Measurements from ENCODE around the gene FNDC3A.

Gene FNDC3A

DNA sequence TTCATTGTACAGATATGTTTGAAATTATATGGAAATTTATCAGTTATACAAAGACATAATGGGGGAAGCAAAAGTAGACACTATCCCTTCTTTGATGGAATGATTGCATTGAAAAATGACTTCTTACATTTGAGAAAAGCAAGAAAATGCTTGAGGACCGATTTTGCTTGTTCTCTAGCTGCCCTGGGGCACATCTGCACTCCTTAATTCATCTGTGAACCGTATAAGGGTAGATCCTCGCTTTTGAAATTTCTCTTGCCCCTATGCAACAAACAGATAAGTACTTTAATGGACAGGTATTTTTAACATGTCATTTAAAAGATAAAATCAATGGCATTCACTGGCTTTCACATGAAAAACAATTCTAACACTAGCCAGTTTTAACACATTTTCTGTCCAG lies 230.9 kb downstream of the FNDC3A start:
- no peak overlapping the region for H3K4me3 ChIP-seq (replicated peaks; ENCODE audit: low read depth, low read length)
- TF ChIP-seq CTCF (IDR thresholded peaks at IDR 0.05; ENCODE audit: low read length, missing control alignments): no peak
- DNase-seq (ENCODE audit: low read depth): no peak

GRCh38 chr13:49208619-49209018 lies 232.9 kb downstream of the FNDC3A start:
- DNase-seq (ENCODE audit: low read depth): no peak
- H3K4me3 ChIP-seq (replicated peaks; ENCODE audit: low read depth, low read length): no peak overlapping the region
- no peak for TF ChIP-seq CTCF (IDR thresholded peaks at IDR 0.05; ENCODE audit: low read length, missing control alignments)

- no peak overlapping the region for H3K4me3 ChIP-seq (replicated peaks; ENCODE audit: low read depth, low read length)
- no peak for DNase-seq (ENCODE audit: low read depth)
- TF ChIP-seq CTCF (IDR thresholded peaks at IDR 0.05; ENCODE audit: low read length, missing control alignments): no peak
Measured at GRCh38 chr13:49210114-49210513, 234.4 kb downstream of the FNDC3A start.

GRCh38 chr13:49210669-49211068 lies 235.0 kb downstream of the FNDC3A start:
- H3K4me3 ChIP-seq (replicated peaks; ENCODE audit: low read depth, low read length): no peak overlapping the region
- DNase-seq (ENCODE audit: low read depth): no peak
- TF ChIP-seq CTCF (IDR thresholded peaks at IDR 0.05; ENCODE audit: low read length, missing control alignments): no peak

DNA sequence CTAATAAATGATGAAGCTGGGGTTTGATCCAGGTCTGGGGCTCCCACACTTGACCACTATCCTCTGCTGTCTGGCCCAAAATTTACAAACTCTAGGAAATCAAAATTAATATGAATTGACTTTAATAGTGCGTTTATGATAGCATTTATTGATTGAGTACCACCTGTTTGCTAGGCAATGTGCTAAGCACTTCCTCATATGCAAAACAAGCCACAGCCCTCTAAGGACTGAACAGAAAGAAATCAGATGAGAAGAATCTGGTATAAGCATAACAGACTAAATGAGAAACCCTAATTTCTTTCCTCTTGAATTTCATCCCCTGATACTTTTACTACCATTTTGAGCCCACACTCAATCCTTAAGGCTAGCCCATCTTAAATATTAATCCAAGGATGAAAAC lies 237.8 kb downstream of the FNDC3A start:
- no peak for DNase-seq (ENCODE audit: low read depth)
- TF ChIP-seq CTCF (IDR thresholded peaks at IDR 0.05; ENCODE audit: low read length, missing control alignments): no peak
- no peak overlapping the region for H3K4me3 ChIP-seq (replicated peaks; ENCODE audit: low read depth, low read length)

GRCh38 chr13:49213997-49214916 lies 238.5 kb downstream of the FNDC3A start:
- TF ChIP-seq CTCF (IDR thresholded peaks at IDR 0.05; ENCODE audit: low read length, missing control alignments): no peak
- no peak overlapping the region for H3K4me3 ChIP-seq (replicated peaks; ENCODE audit: low read depth, low read length)

GRCh38 chr13:49214917-49215376 lies 239.2 kb downstream of the FNDC3A start:
- H3K4me3 ChIP-seq (replicated peaks; ENCODE audit: low read depth, low read length): no peak overlapping the region
- TF ChIP-seq CTCF (IDR thresholded peaks at IDR 0.05; ENCODE audit: low read length, missing control alignments): peak; percentile 6
- DNase-seq (ENCODE audit: low read depth): peak; percentile 66

More at GRCh38 chr13:49213997-49214916, 238.5 kb downstream of the FNDC3A start:
- DNase-seq (ENCODE audit: low read depth): no peak

Data from fibroblast of pulmonary artery (primary cell).